NOMO-1 (cell line): ENCODE data around the gene TTBK1.

Experiments used
- DNase-seq, 2 experiments: peaks; one replicate each; lab custom pipeline; 2025; ENCODE audit not compliant: unreplicated experiment in 2 of 2; lab: John Stamatoyannopoulos, UW

The TTBK1 gene

DNA sequence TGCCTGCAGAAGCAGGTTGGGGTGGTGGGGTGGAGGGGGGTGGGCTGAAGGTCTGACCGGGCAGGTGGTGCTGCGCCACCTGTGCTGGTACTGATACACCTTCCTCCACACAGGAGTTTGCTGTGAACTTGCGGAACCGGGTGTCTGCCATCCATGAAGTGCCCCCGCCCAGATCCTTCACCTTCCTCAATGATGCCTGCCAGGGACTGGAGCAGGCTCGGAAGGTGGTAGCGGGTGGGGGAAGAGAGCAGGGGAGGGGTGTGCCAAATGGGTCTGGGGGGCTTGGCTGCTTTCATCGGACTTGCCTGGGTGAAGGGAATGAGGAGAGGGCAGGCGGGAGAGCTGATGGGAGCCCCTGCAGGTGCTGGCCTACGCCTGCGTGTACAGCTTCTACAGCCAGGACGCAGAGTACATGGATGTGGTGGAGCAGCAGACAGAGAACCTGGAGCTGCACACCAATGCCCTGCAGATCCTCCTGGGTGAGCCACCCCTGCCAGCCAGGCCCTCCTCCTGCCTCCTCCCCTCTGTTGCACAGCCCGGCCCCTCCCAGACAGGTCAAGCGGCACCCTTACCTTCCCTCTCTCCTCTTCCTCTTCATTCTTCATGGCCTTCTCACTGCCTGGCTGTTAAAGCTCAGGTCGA, 20.7 kb upstream of the TTBK1 start:
- no peak for DNase-seq

DNA sequence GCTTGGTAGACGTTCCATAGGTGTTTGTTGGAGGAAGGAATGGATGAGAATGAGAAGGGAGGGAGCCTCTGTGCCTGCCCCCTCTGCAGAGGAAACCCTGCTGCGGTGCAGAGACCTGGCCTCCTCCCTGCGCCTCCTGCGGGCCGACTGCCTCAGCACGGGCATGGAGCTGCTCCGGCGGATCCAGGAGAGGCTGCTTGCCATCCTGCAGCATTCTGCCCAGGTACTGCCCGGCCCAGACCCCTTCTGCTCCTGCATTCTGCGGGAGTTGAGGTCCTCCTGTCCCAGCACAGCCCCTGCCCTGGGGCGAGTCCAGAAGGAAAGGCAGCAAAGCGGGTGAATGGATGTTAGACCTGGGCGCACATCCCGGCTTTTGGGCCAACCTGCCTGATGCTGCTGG, 20.1 kb upstream of the TTBK1 start:
- no peak for DNase-seq

DNA sequence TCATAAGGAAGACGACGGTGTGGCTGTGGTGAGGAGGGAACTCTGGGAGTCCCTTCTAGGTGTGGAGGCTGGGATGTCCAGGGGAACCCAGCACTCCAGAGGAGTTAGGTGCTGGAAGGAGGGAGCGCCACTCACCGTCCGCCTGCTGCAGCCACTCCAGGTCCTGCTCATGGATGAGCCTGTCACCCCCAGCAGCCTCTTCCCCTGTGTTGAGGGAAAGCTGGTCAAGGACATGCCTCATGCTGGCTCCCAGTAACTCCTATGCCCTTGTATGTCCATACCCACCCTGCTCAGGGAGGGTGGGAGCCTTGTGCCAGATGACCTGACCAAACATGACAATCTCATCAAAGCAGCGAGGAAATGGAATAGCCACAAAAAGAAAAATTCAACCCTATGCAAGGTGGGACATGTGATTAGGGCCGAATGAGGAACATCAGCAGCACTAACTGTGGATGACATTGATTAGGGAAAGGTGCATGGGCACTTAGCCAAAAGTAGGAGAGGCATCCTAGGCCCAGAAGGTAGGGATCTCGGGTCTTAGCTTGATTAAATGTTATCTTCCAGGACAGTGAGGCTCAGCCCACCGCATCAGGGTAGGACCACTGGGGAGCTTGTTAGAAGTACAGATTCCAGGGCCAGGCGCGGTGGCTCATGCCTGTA, 17.0 kb upstream of the TTBK1 start:
- DNase-seq: no peak

DNA sequence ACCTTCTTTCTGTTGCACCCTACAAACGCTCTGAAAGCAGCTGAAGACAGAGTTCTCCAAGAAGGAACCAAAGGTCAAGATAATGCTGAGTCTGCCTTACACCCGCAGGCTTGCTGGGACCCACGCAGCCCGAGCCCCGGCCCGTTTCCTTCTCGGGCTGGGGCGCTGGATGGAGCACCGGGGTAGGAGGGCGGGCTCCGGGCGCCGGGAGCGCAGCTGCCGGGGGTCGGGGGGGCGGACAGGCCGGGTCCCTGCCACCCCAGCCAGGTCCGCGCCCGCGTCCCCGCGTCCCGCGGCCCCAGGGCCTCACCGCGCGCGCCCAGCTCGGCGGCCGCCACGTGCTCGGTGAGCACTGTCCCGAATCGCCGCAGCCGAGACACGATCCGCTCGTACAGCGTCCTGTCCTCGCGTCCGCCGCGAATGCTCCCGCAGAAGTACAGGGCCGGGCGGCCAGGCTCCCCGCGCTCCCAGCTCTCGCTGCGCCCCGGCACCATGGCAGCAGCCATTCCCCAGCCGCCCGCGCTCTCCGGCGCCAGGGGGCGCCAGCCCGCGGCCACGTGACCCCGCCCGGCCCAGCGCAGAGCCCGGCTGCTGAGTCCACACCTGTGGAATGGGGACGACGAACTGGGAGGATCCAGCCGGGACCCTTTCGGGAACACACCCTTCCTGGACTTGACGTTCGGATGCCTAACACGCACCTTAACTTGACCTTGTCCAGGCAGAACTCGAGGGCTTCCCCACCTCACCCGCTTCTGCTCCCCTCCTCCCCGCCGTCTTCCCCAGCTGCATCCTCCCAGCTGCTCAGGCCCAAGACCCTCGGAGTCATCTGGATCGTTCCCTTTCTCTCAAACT, 14.1 kb upstream of the TTBK1 start, which contains the start of gene DNPH1:
DNPH1 (minus strand) TSS at position 531 of the 852 bp plus-strand sequence; CDS start at position 506, 25 bp downstream.
- peak; percentile 54 to 57 for DNase-seq

DNA sequence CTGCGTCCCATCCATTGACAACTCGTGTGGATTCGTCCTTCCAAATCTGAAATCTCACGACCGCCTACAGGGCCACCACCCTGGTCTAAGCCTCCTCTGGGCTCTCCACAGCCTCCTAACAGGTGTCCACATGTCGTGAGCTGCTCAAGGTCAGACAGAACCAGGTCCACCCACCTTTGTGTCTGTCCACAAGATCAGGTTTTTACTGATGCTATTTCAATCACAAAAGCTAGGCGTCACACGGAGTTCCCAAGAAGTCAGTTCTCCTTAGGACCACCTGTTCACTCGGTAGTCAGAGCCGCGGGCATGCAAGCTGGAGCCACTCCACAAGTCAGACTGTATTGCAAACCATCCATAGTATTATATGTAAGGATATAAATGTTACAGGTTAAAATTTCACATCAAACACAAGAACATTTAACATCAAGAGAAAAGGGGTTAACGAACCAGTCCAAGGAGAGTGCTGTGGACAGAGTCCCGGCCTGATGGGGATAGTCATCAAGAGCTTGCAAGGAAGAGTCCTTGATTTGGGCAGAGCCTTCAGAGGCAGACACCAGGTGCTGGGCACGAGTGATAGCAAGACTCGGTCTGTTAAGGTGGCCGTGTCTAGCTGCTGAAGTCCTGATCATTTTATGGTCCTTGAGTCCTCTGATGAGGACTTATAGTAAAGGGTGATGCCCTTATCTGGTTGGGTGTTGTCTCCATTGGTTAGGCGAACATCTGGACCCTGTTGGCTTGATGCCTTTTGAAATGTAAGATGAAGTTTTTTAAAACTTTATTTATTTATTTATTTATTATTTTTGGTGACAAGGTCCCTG, 13.3 kb upstream of the TTBK1 start:
- no peak for DNase-seq

DNA sequence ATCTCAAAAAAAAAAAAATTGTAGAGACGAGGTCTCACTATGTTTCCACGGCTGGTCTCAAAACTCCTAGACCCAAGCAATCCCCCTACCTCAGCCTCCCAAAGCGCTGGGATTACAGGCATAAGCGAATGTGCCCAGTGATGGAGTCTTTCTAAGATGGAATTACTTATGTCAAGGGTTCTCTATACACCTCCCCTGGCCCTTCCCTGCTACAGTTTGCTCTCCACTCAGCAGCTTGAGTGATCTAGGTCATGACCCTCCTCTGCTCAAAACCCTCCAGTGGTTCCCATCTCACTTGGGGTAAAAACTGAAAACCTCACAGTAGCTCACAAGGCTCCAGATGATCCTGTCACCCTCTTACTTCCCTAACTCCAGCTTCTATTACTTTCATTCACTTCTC, 12.2 kb upstream of the TTBK1 start:
- no peak for DNase-seq

DNA sequence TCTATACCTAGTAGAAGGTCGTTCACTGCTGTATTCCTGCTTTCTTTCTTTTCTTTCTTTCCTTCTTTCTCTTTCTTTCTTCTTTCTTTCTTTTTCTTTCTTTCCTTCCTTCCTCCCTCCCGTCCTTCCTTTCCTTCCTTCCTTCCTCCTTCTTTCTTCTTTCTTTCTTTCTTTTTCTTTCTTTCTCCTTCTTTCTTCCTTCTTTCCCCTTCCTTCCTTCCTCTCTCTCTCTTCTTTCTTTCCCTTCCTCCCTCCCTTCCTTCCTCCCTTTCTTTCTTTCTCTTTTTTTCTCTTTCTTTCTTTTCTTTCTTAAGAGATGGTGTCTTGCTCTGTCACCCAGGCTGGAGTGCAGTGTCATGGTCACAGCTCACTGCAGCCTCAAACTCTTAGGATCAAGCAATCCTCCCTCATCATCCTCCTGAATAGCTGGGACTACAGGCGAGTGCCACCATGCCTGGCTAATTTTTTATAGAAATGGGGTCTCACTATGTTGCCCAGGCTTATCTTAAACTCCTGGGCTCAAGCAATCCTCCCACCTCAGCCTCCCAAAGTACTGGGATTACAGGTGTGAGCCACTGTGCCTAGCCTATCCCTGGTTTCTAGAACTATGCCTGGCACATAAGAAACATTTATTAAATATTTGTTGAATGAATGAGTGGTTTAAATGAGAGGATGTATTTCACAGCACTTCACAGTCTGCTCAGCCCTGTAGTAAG, 11.4 kb upstream of the TTBK1 start:
- DNase-seq: no peak

DNA sequence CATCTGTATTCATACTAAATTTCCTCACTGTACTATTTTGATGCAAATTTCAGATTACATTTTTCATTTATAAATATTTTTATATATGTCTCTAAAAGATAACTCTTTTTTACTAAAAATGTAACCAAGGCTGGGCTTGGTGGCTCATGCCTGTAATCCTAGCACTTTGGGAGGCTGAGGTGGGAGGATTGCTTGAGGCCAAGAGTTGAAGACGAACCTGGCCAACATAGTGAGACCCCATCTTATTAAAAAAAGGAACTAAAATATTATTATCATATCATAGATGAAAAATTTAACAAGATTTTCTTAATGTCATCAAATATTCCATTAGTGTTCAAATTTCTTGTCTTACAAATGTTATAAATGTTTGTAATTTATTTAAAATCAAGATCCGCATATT, 7.4 kb upstream of the TTBK1 start:
- DNase-seq: no peak

DNA sequence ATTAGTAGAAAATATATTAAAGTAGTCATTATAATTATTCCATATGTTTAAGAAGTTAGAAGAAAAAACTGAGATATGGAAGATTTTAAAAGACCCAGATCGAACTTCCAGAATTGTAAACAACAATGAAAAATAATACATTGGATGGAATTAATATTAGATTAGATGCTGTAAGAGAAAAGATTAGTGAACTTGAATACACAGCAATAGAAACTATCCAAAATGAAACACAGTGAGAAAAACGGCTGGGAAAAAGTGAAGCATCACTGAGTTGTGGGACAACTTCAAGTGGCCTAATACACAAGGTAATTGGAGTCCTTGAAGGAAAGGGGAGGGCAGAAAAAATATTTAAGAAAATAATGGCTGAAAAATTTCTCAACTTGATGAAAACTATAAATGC, 4.2 kb upstream of the TTBK1 start:
- DNase-seq: no peak

DNA sequence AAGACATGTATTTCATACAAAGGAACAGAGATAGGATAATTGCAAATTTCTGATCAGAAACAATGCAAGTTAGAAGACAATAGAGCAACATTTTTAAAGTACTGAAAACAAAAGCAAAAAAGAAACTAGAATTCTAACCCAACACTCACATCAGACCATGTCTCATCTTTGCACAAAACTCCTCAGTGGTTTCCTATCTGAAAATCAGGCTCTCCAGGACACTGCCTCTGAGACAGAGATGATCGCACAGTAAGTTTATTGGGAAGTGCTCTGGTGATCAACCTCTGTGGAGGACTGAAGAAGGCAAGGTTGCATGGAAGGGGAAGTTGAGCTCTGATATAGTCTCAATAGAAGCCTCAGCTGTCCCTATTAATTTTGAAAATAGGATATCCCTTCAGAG, 2.3 kb upstream of the TTBK1 start:
- peak in 1 of 2 experiments; percentile 13 for DNase-seq

DNA sequence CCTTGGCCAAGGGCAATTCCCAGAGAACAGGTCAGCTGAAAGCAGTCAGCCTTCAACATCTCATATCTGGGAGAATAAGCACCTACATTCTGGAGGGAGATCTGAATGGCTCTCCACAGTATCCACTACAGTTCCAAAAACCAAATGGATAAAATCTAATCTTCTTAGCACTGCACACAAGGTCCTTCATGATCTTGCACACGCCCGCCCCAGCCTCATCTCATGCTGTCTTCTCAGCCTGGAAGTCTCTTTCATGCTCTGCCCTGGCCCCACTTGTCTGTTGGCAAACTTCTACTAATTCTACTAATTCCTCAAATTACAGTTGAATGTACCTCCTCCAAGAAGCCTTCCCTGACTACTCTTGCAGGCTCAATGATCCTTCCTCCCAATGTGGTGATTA, 1.8 kb upstream of the TTBK1 start:
- DNase-seq: no peak

DNA sequence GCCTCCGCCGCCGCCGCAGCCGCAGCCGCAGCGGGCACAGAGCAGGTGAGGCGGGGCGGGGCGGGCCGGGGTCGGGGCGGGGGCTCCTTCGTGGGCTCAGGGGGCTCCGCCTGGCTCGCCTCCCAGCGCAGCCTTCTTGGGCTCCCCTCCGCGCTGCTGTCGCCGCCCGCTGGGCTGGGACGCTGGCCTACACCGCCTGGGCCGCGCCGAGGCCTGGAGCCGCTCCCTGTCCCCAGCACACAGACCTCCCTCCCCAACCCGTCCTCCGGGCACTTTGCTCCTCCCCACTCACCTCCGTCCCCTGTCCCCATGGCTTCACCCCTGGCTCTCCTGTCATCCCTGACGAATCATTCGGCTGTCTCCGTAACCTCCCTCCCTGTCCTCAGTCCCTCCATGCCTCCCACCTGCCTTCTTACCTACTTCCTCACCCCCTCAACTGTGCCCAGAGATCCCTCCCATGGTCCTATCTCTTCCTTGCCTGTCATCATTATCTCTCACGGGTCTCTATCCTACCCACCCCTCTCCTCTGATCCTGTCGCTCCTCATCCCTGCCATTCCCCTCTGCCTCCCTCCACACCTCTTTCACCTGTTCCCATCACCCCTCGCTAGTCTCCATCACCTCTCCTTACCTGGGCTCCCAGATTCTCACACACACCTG, 512 bp downstream of the TTBK1 start:
- DNase-seq: no peak

DNA sequence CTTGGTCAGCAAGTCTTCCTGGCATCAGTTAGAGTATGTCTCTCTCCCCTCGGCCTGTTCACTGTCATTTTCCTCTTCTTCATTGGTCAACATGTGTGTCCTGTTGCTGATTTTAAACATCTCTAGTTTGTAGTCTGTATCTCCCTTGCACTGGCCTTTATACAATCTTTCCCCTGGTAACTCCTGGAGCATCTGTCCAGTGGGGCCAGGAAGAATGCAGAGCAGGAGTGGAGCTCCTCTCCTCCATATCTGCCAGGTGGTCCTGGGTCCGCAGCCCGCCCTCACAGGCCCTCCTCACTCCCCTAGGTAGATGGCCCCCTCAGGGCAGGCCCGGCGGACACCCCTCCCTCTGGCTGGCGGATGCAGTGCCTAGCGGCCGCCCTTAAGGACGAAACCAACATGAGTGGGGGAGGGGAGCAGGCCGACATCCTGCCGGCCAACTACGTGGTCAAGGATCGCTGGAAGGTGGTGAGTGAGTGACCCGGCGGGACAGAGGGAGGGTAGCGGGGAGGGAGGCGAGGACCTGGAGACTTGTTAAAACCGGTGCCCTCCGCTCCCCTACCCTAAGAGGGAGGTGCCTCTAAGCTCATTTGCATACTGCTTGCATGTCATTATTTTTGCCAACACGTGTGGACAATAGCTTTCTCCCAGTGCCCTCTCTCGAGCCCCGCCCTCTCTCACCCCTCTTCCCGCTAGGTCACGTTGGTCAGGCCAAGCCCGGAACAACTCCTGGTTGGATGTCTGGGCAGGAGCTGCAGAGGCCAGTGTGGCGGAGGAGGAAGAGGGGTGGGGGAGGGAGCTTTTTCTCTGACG, 3.2 kb downstream of the TTBK1 start:
- peak; percentile 48 to 51 for DNase-seq

DNA sequence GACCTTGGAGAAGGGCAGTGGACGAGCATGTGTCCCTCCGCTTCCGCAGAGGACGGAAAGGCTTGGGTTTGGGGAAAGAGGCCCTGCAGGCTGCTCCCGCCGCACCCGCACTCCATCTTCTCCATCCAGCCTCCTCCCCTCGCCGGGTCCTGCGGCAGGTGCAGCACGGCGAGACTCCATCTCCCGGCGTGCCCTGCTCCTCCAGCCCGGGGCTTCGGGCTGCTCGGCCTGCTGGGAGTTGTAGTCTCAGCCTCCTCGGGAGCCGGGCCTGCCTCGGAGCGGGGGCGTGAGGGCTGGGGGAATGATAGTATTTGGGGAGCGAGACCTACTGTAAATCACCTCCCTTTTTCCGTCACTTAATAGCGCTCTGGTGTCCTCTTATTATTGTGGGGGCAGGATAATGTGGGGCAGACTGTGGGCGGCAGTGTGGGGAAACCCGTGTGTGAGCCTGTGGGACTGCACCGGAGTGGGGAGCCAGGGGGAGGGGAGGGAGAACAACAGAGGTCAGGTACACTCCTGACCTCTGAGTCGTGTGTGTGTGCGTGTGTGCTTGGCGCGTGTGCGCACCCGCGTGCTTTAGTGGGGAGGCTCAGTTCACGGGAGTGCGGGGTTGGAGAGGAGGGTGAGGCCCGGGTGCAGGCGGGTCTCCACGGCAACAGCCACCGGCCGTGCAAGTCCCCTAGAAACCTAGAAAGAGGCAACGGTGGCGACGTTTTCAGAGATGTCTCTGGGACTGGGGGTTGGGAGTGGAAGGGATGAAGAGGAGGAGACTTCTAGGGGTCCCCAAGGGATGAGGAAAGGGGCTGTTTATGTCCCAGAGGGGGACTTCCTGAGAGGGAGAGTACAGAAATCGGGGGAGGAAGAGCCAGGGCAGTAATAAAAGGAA, 4.1 kb downstream of the TTBK1 start:
- peak; percentile 67 to 78 for DNase-seq

DNA sequence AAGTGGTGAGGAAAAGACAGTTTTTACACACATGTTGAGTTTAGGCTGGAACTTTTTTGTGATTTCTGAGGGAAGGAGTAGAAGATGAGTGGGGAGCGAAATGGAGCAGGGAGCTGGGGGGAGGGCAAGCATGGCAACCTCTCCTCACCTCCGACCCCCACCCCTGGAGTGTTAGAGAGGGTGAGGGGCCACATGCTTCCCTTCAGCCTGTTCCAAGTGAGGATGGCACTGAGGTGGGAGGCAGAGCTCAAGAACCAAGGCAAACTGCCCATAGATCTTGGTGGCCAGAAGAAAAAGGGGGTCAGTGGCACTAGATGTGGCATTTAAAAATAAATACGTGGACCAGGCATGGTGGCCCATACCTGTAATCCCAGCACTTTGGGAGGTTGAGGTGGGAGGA, 4.8 kb downstream of the TTBK1 start:
- DNase-seq: no peak

DNA sequence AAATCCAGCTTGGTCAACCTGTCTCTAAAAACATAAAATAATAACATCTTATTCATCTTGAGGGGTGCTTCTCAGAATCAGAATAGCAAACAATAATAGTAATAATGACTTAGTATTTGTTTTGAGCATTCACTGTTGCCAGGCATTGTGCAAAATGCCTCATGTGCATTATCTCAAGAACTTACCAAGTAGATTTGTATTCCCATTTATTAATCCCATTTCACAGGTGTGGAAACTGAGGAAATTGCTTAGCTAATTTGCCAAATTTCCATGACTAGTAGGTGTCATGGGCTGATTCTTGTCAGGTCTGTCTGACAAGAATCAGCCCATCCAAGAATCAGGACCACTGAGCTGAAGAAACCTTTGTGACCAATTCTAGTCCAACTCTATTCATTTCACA, 5.5 kb downstream of the TTBK1 start:
- no peak for DNase-seq

DNA sequence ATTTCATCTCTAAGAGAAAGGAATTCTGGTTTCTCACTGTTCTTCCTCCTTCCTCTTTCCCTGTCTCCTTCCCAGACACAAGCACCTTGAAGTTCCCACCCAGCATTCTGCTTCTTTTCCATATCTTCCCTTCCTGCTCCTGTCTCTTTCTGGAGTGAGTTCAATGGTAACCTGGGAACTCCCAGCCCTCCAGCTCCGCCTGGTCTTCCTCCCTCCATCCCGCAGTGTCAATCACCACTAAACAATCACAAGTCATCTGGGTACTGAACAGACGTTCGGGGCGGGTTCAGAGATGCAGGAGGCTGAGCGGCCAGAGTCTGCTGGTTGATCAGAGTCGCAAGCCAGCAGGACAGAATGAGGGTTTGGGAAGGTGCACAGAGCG, 7.7 kb downstream of the TTBK1 start:
- no peak for DNase-seq

DNA sequence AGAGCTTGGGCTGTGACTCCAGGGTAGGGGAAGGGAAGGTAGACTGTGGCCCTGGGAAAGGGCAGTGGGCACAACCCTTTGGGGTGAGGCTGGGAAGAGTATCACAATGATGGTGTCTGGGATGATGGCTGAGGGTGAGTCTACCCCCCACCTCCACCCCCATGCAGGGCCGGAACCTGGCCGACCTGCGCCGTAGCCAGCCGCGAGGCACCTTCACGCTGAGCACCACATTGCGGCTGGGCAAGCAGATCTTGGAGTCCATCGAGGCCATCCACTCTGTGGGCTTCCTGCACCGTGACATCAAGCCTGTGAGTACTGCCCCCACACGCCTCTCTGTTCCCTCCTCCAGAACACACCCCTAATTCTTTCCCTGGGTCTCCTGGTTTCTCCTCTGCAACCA, 10.1 kb downstream of the TTBK1 start:
- no peak for DNase-seq
